SK-MEL-5 (cell line): ENCODE data around the gene ADAMTS4. TPM values are rescaled to one million over a fixed set of nuclear protein-coding genes. Genes with fewer than 3 reads are reported as not detected.

Experiments used
- DNase-seq: peaks from one replicate; pipeline ENCODE4 v3.0.0-alpha.2; 2016; ENCODE audit warnings: low read depth, low spot score
- in situ Hi-C: cut with HindIII; loops from 2 replicates; pipeline ENCODE4 v1.10.0; 2016; ENCODE audit warnings: low sequenced_read_pairs, high pct_unique_total_duplicates, low pct_unique_long_range_greater_than_20kb
- total RNA-seq: library from RNA; depleted of rRNA; stranded (reverse); fragments of >200 nt; shearing (Covaris generic); gene quantifications from 2 replicates; pipeline ENCODE4 v1.2.3, GENCODE V29; 2014

The ADAMTS4 gene
- total RNA-seq, 1 experiment from 2014 or later = 0.03 TPM

GRCh38 chr1:161185732-161186311 lies 13.0 kb downstream of the ADAMTS4 start:
- in situ Hi-C loops = no loop called here

GRCh38 chr1:161185282-161185682 lies 13.6 kb downstream of the ADAMTS4 start:
- in situ Hi-C loops = no loop called here
- DNase-seq = peak; percentile 94

More at GRCh38 chr1:161185732-161186311, 13.0 kb downstream of the ADAMTS4 start:
- DNase-seq = no peak

GRCh38 chr1:161182214-161182613 lies 16.6 kb downstream of the ADAMTS4 start:
- no peak for DNase-seq

GRCh38 chr1:161180639-161181038 lies 18.2 kb downstream of the ADAMTS4 start:
- in situ Hi-C loops = no loop called here
- DNase-seq = peak; percentile 62

More at GRCh38 chr1:161182214-161182613, 16.6 kb downstream of the ADAMTS4 start:
- in situ Hi-C loops = no loop called here

- in situ Hi-C loops = no loop called here
- DNase-seq = no peak
Measured at GRCh38 chr1:161179698-161180097, 19.2 kb downstream of the ADAMTS4 start.

GRCh38 chr1:161177936-161178244 lies 21.0 kb downstream of the ADAMTS4 start:
- in situ Hi-C loops = no loop called here
- DNase-seq = no peak

GRCh38 chr1:161177112-161177935 lies 21.5 kb downstream of the ADAMTS4 start, which contains the start of gene B4GALT3:
Gene B4GALT3, minus strand, starts transcription at chr1:161177507. Its CDS starts 1,447 bp downstream, at chr1:161176060.
- peak; percentile 73 for DNase-seq
- in situ Hi-C loops = no loop called here

GRCh38 chr1:161176468-161177111 lies 22.3 kb downstream of the ADAMTS4 start:
- in situ Hi-C loops = no loop called here
- DNase-seq = no peak

GRCh38 chr1:161175771-161176453 lies 22.9 kb downstream of the ADAMTS4 start:
- no peak for DNase-seq
- in situ Hi-C loops = no loop called here

- no peak for DNase-seq
- in situ Hi-C loops = no loop called here
Measured at GRCh38 chr1:161174911-161175310, 23.9 kb downstream of the ADAMTS4 start.

- in situ Hi-C loops = no loop called here
- no peak for DNase-seq
Measured at GRCh38 chr1:161173711-161174110, 25.1 kb downstream of the ADAMTS4 start.

- in situ Hi-C loops = no loop called here
- no peak for DNase-seq
Measured at GRCh38 chr1:161172776-161173376, 26.0 kb downstream of the ADAMTS4 start.

- in situ Hi-C loops = no loop called here
- DNase-seq = no peak
Measured at GRCh38 chr1:161172349-161172748, 26.5 kb downstream of the ADAMTS4 start.

- no peak for DNase-seq
- in situ Hi-C loops = no loop called here
Measured at GRCh38 chr1:161171696-161172095, 27.2 kb downstream of the ADAMTS4 start.

- in situ Hi-C loops = no loop called here
- no peak for DNase-seq
Measured at GRCh38 chr1:161171191-161171590, 27.7 kb downstream of the ADAMTS4 start.

- no peak for DNase-seq
- in situ Hi-C loops = no loop called here
Measured at GRCh38 chr1:161168906-161169305, 29.9 kb downstream of the ADAMTS4 start.

GRCh38 chr1:161166669-161167548 lies 31.9 kb downstream of the ADAMTS4 start:
- in situ Hi-C loops = no loop called here
- DNase-seq = no peak
